LNCAP (cell line): ENCODE results near the gene FAM222A.

Experiments
- CTCF ChIP-seq: fragments of 450-650 bp; IDR thresholded peaks from 2 replicates; pipeline ENCODE4 v1.5.1; 2017; ENCODE audit warnings: mild to moderate bottlenecking

The FAM222A gene

GRCh38 chr12:109814600-109815150, 101.0 kb downstream of the FAM222A start:
- no peak for TF ChIP-seq CTCF

- no peak for TF ChIP-seq CTCF
Observed at GRCh38 chr12:109815225-109815624, 101.6 kb downstream of the FAM222A start.

- TF ChIP-seq CTCF: no peak
Observed at GRCh38 chr12:109815757-109816617, 102.4 kb downstream of the FAM222A start.

GRCh38 chr12:109816870-109817269, 103.2 kb downstream of the FAM222A start:
- no peak for TF ChIP-seq CTCF

- TF ChIP-seq CTCF: no peak
Observed at GRCh38 chr12:109817627-109818231, 104.1 kb downstream of the FAM222A start.

- TF ChIP-seq CTCF: no peak
Observed at GRCh38 chr12:109818253-109818652, 104.6 kb downstream of the FAM222A start.

GRCh38 chr12:109818905-109819500, 105.4 kb downstream of the FAM222A start:
- no peak for TF ChIP-seq CTCF
